ENCODE data around the gene NME7. TPM values are rescaled to one million over a fixed set of nuclear protein-coding genes. Genes with fewer than 3 reads are reported as not detected.

The NME7 gene
- total and polyA plus RNA-seq, 2 experiments from 2014 or later, result 39.1 to 48.5 TPM

GRCh38 chr1:169141356-169141755, 226.2 kb downstream of the NME7 start:
- Histone ChIP-seq H3K79me2 (replicated peaks; ENCODE audit: insufficient read depth) (no peaks in the 10 kb centered on the region), H2AFZ (no peak overlapping the region), H3K36me3 (ENCODE audit: insufficient read depth) (no peaks in the 10 kb centered on the region), H3K27ac (ENCODE audit: low read depth) (no peak overlapping the region), H4K20me1 (replicated peaks; ENCODE audit: insufficient read depth) (no peaks in the 10 kb centered on the region), H3K4me2 (no peak overlapping the region), H3K4me1 (ENCODE audit: insufficient read depth) (peaks cover 3% of the 10 kb centered on the region; the same call in 1 of the 2 replicates), H3F3A (replicated peaks; ENCODE audit: low read depth) (no peaks in the 10 kb centered on the region), H3K27me3 (ENCODE audit: insufficient read depth) (no peaks in the 10 kb centered on the region), H3K9me2 (ENCODE audit: insufficient read depth) (no peaks in the 10 kb centered on the region), H3K4me3 (no peak overlapping the region)
- H3K27me3 Mint-ChIP-seq (ENCODE audit: insufficient read depth, low read depth, poor library complexity), result peaks cover 2% of the 10 kb centered on the region
- no peak for DNase-seq (ENCODE audit: low spot score)
- H3K4me1 Mint-ChIP-seq, result peaks cover 17% of the 10 kb centered on the region
- TF ChIP-seq STAT1 (IDR thresholded peaks at IDR 0.05; ENCODE audit: unreplicated experiment) (no peak), EZH2phosphoT487 (IDR thresholded peaks at IDR 0.05; ENCODE audit: unreplicated experiment) (no peak), ZNF114 (CRISPR knock-in tag; IDR thresholded peaks at IDR 0.05) (no peak), NANOG (IDR thresholded peaks at IDR 0.05; ENCODE audit: borderline replicate concordance) (no peak), ZNF331 (CRISPR knock-in tag; IDR thresholded peaks at IDR 0.05; ENCODE audit: low read depth) (no peak), POLR2AphosphoS5 (IDR thresholded peaks at IDR 0.05; ENCODE audit: low read depth) (no peak), CREB1 (CRISPR knock-in tag; IDR thresholded peaks at IDR 0.05; ENCODE audit: low read depth) (no peak), JUNB (IDR thresholded peaks at IDR 0.05; ENCODE audit: unreplicated experiment) (no peak), REST (IDR thresholded peaks at IDR 0.05; ENCODE audit: unreplicated experiment) (no peak)
- TF ChIP-seq, protein P1, sequence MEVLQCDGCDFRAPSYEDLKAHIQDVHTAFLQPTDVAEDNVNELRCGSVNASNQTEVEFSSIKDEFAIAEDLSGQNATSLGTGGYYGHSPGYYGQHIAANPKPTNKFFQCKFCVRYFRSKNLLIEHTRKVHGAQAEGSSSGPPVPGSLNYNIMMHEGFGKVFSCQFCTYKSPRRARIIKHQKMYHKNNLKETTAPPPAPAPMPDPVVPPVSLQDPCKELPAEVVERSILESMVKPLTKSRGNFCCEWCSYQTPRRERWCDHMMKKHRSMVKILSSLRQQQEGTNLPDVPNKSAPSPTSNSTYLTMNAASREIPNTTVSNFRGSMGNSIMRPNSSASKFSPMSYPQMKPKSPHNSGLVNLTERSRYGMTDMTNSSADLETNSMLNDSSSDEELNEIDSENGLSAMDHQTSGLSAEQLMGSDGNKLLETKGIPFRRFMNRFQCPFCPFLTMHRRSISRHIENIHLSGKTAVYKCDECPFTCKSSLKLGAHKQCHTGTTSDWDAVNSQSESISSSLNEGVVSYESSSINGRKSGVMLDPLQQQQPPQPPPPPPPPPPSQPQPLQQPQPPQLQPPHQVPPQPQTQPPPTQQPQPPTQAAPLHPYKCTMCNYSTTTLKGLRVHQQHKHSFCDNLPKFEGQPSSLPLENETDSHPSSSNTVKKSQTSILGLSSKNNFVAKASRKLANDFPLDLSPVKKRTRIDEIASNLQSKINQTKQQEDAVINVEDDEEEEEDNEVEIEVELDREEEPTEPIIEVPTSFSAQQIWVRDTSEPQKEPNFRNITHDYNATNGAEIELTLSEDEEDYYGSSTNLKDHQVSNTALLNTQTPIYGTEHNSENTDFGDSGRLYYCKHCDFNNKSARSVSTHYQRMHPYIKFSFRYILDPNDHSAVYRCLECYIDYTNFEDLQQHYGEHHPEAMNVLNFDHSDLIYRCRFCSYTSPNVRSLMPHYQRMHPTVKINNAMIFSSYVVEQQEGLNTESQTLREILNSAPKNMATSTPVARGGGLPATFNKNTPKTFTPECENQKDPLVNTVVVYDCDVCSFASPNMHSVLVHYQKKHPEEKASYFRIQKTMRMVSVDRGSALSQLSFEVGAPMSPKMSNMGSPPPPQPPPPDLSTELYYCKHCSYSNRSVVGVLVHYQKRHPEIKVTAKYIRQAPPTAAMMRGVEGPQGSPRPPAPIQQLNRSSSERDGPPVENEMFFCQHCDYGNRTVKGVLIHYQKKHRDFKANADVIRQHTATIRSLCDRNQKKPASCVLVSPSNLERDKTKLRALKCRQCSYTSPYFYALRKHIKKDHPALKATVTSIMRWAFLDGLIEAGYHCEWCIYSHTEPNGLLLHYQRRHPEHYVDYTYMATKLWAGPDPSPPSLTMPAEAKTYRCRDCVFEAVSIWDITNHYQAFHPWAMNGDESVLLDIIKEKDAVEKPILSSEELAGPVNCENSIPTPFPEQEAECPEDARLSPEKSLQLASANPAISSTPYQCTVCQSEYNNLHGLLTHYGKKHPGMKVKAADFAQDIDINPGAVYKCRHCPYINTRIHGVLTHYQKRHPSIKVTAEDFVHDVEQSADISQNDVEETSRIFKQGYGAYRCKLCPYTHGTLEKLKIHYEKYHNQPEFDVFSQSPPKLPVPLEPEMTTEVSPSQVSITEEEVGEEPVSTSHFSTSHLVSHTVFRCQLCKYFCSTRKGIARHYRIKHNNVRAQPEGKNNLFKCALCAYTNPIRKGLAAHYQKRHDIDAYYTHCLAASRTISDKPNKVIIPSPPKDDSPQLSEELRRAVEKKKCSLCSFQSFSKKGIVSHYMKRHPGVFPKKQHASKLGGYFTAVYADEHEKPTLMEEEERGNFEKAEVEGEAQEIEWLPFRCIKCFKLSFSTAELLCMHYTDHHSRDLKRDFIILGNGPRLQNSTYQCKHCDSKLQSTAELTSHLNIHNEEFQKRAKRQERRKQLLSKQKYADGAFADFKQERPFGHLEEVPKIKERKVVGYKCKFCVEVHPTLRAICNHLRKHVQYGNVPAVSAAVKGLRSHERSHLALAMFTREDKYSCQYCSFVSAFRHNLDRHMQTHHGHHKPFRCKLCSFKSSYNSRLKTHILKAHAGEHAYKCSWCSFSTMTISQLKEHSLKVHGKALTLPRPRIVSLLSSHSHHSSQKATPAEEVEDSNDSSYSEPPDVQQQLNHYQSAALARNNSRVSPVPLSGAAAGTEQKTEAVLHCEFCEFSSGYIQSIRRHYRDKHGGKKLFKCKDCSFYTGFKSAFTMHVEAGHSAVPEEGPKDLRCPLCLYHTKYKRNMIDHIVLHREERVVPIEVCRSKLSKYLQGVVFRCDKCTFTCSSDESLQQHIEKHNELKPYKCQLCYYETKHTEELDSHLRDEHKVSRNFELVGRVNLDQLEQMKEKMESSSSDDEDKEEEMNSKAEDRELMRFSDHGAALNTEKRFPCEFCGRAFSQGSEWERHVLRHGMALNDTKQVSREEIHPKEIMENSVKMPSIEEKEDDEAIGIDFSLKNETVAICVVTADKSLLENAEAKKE (CRISPR knock-in tag; IDR thresholded peaks at IDR 0.05), result no peak
- no peak for ATAC-seq
- no peak overlapping the region for H3K27ac Mint-ChIP-seq
- H3K4me3 Mint-ChIP-seq, result no peak overlapping the region
- H3K9me3 Mint-ChIP-seq, result no peaks in the 10 kb centered on the region
- H3K36me3 Mint-ChIP-seq (ENCODE audit: low read depth), result no peaks in the 10 kb centered on the region
